Type B pancreatic cell (in vitro differentiated cells): ENCODE measurements around the gene CEACAM1. TPM values are rescaled to one million over a fixed set of nuclear protein-coding genes. Genes with fewer than 3 reads are reported as not detected.
"Not testable (repeated sequence)": the region's sequence is repeated elsewhere in the genome, so short reads cannot be mapped to it uniquely, and the experiment has no call there.

ENCODE experiments used
- DNase-seq: peaks from one replicate; pipeline ENCODE4 v3.0.0; 2021; ENCODE audit warnings: mixed read lengths; ENCODE audit not compliant: unreplicated experiment; ENCODE audit errors: extremely low spot score
- H3K27ac Mint-ChIP-seq: 2 replicates; pipeline ENCODE4 v1.8.0; 2021; ENCODE audit warnings: mild to moderate bottlenecking, mixed read lengths
- H3K27me3 Mint-ChIP-seq: 2 replicates; pipeline ENCODE4 v1.8.0; 2021; ENCODE audit warnings: mixed read lengths
- H3K36me3 Mint-ChIP-seq: 2 replicates; pipeline ENCODE4 v1.8.0; 2021; ENCODE audit warnings: mixed read lengths
- H3K4me1 Mint-ChIP-seq: one replicate; pipeline ENCODE4 v1.8.0; 2021; ENCODE audit warnings: mixed read lengths; ENCODE audit not compliant: unreplicated experiment
- H3K4me3 Mint-ChIP-seq: 2 replicates; pipeline ENCODE4 v1.8.0; 2021; ENCODE audit warnings: mild to moderate bottlenecking, mixed read lengths
- H3K9me3 Mint-ChIP-seq: 2 replicates; pipeline ENCODE4 v1.8.0; 2021; ENCODE audit warnings: mixed read lengths
- total RNA-seq: library from RNA; stranded (reverse); gene quantifications from 2 replicates; pipeline ENCODE4 v1.2.1, GENCODE V29; 2021; ENCODE audit warnings: low replicate concordance
- TF ChIP-seq, protein P1 (sequence below): fragments of 200-600 bp; sonication (generic); conservative IDR thresholded peaks from 2 replicates; pipeline ENCODE4 v1.5.0; 2021; ENCODE audit warnings: antibody characterized with exemption, mild to moderate bottlenecking

Gene CEACAM1
- total RNA-seq, 1 donor from 2014 or later, result 19.1 TPM

DNA sequence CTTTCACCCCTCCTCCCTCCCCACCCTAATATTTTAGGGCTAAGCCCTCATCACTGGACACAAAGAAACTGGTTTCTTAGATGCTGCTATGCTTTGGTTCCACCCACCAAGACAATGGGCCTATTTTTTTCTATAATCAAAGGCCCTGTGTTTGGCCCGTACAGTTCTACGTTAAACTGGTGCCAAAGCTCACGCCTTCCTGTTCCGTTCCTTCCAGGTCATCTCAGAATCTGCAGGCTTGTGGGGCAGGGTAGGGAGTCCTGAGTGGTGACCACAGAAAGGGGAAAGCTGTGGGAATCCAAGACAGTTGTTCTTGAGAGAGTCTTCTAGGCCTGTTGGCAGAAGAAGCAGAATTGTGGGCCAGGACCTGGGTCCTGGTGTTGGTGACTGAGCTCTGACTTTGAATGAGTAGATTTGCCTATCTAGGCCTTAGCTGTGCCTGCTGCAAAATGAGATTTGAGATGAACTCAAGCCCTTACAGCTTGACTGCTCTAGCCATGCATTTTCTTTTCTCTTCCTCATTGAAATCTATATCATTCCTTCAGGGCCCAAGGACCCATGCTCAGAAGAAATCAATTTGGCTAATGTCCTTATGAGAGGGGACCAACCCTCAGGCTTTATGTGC is 66.5 kb downstream of the CEACAM1 start:
- DNase-seq, result no peak
- no peaks in the 10 kb centered on the region for H3K36me3 Mint-ChIP-seq
- H3K27me3 Mint-ChIP-seq, result no peaks in the 10 kb centered on the region
- no peaks in the 10 kb centered on the region for H3K9me3 Mint-ChIP-seq
- TF ChIP-seq, protein P1, sequence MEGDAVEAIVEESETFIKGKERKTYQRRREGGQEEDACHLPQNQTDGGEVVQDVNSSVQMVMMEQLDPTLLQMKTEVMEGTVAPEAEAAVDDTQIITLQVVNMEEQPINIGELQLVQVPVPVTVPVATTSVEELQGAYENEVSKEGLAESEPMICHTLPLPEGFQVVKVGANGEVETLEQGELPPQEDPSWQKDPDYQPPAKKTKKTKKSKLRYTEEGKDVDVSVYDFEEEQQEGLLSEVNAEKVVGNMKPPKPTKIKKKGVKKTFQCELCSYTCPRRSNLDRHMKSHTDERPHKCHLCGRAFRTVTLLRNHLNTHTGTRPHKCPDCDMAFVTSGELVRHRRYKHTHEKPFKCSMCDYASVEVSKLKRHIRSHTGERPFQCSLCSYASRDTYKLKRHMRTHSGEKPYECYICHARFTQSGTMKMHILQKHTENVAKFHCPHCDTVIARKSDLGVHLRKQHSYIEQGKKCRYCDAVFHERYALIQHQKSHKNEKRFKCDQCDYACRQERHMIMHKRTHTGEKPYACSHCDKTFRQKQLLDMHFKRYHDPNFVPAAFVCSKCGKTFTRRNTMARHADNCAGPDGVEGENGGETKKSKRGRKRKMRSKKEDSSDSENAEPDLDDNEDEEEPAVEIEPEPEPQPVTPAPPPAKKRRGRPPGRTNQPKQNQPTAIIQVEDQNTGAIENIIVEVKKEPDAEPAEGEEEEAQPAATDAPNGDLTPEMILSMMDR, result no peak
- no peak overlapping the region for H3K27ac Mint-ChIP-seq
- H3K4me1 Mint-ChIP-seq, result peaks cover 10% of the 10 kb centered on the region
- no peak overlapping the region for H3K4me3 Mint-ChIP-seq

GRCh38 chr19:42461231-42461630 is 67.0 kb downstream of the CEACAM1 start:
- H3K36me3 Mint-ChIP-seq, H3K4me1 Mint-ChIP-seq, DNase-seq, H3K27ac Mint-ChIP-seq, H3K27me3 Mint-ChIP-seq, H3K9me3 Mint-ChIP-seq, H3K4me3 Mint-ChIP-seq: not testable (repeated sequence)
- TF ChIP-seq, protein P1, result peak; percentile 7

DNA sequence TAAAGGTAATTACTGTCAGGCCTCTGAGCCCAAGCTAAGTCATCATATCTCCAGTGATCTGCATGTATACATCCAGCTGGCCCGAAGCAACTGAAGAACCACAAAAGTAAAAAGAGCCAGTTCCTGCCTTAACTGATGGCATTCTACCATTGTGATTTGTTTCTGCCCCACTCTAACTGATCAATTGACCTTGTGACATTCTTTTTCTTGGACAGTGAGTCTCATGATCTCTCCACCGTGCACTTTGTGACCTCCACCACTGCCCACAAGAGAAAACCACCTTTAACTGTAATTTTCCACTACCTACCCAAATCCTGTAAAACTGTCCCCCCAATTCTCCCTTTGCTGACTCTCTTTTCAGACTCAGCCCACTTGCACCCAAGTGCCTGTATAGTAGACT is 68.4 kb downstream of the CEACAM1 start:
- DNase-seq, result no peak
- H3K27me3 Mint-ChIP-seq, result no peaks in the 10 kb centered on the region
- TF ChIP-seq, protein P1, result no peak
- no peaks in the 10 kb centered on the region for H3K4me1 Mint-ChIP-seq
- no peak overlapping the region for H3K27ac Mint-ChIP-seq
- no peaks in the 10 kb centered on the region for H3K9me3 Mint-ChIP-seq
- H3K4me3 Mint-ChIP-seq, result no peak overlapping the region
- no peaks in the 10 kb centered on the region for H3K36me3 Mint-ChIP-seq

Other genes with a start within 250 kb of the CEACAM1 start
- gene PRR19, start 226.3 kb downstream of the CEACAM1 start, total RNA-seq, result 2.2 and 2.4 TPM in 2 replicates
- 50.3 and 97.4 TPM in 2 replicates for gene PAFAH1B3, start 225.9 kb downstream of the CEACAM1 start, total RNA-seq
- gene TMEM145, start 215.2 kb downstream of the CEACAM1 start, total RNA-seq, result 0.88 and 3.6 TPM in 2 replicates
- gene MEGF8, start 202.8 kb downstream of the CEACAM1 start, total RNA-seq, result 30.7 and 49.5 TPM in 2 replicates
- gene CNFN, start 138.2 kb downstream of the CEACAM1 start, total RNA-seq, result 3.3 and 5.6 TPM in 2 replicates
- 6.9 and 17.9 TPM in 2 replicates for gene LIPE, start 101.1 kb downstream of the CEACAM1 start, total RNA-seq
- 1.0 and 3.2 TPM in 2 replicates for gene CXCL17, start 85.5 kb downstream of the CEACAM1 start, total RNA-seq
- not detected in 2 replicates for gene CEACAM8, start 66.4 kb upstream of the CEACAM1 start, total RNA-seq
- gene PSG3, start 212.0 kb upstream of the CEACAM1 start, total RNA-seq, result not detected in 2 replicates
- not detected in 2 replicates for gene PSG8, start 237.2 kb upstream of the CEACAM1 start, total RNA-seq